ENCODE measurements around the gene HNRNPR.

GRCh38 chr1:23304140-23304620 lies 39.9 kb downstream of the HNRNPR start:
- TF ChIP-seq EZH2 (IDR thresholded peaks at IDR 0.05) (no peak), CTCF (IDR thresholded peaks at IDR 0.05 in 2 of 3, conservative IDR thresholded peaks at IDR 0.05 in 1 of 3; ENCODE audit: borderline replicate concordance in 1 of 3, insufficient read depth in 1 of 3, low read depth in 2 of 3, low read length in 2 of 3) (no peak), POLR2A (IDR thresholded peaks at IDR 0.05; ENCODE audit: borderline replicate concordance, extremely low read depth, insufficient read depth, insufficient read length) (no peak), POLR2AphosphoS5 (IDR thresholded peaks at IDR 0.05; ENCODE audit: low read depth, low read length) (no peak), REST (IDR thresholded peaks at IDR 0.05; ENCODE audit: low read depth) (no peak), JUND (IDR thresholded peaks at IDR 0.05) (no peak), ZFX (IDR thresholded peaks at IDR 0.05) (no peak), TCF7L2 (IDR thresholded peaks at IDR 0.05; ENCODE audit: borderline replicate concordance, extremely low read depth, insufficient read depth, insufficient read length) (no peak)
